SK-MEL-5 (cell line): ENCODE measurements around the gene F5. TPM values are rescaled to one million over a fixed set of nuclear protein-coding genes. Genes with fewer than 3 reads are reported as not detected.
A peak's percentile ranks its signal among the peaks of the same experiment; 100 is the strongest.

Source experiments
- DNase-seq: peaks from one replicate; pipeline ENCODE4 v3.0.0-alpha.2; 2016; ENCODE audit warnings: low read depth, low spot score
- in situ Hi-C: cut with HindIII; loops from 2 replicates; pipeline ENCODE4 v1.10.0; 2016; ENCODE audit warnings: low sequenced_read_pairs, high pct_unique_total_duplicates, low pct_unique_long_range_greater_than_20kb
- total RNA-seq: library from RNA; depleted of rRNA; stranded (reverse); fragments of >200 nt; shearing (Covaris generic); gene quantifications from 2 replicates; pipeline ENCODE4 v1.2.3, GENCODE V29; 2014

F5 gene
- total RNA-seq, 1 experiment from 2014 or later, result not detected

DNA sequence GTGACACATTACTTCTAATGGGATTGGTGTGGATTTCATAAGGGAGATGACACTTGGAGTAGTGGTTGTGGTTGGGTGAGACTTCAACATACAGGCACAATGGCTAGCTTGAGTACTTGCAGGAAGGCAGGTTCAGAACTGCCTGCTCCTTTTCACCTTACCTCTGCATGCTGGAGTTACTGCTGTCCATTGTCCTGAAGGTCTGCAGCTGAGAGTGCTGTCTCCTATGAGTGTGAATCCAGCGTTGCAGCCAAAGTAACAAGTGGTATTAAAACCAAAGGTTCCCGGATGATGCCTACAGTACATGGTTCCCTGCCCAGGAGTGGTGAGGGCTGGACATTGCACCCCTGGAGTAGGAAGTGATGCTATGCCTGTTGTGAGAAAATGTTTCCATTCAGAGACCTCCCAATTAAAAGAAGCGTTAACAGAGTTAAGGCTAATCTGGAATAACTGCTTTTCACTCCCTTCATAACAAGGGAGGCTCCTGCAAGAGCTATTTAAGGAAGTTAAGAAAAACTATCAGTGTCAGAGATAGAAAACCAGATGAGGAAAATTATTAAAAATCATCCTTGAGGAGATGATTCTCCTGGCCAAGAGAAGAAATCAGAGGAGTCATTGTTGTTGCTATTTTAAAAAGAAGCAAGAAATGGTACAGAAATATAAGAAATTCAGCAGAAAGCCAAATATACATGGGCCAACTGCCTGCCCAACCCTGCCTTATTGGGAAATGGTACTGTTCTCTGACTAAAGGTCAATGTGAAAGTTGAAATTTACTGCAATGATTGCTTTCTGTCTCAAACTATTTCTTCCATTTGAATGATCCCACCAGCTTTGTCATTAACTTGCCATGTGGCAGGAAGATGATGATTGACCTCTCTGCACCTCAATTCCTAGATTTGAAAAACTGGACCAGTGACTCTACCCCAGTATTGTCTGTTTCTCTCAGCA, 9.8 kb upstream of the F5 start:
- in situ Hi-C loops, result no loop called here
- peak; percentile 16 for DNase-seq

DNA sequence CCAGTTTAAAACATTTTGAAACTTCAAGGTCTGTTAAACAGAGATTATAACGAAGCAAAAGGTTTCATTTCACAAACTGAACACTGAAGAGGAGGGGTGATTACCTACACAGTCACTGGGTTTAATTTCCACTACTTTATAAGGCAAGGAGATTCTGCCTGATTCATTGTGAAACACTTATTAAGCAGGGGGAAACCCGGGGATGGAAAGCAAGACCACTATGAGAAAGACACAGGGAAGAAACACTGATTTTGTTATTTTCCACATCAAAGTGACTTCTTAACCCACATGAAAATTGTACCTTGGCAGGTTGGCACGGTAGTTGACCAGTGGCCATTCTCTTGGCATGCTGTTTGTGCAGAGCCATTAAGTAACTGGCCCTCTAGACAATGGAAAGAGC, 8.1 kb upstream of the F5 start:
- DNase-seq, result no peak
- in situ Hi-C loops, result no loop called here

DNA sequence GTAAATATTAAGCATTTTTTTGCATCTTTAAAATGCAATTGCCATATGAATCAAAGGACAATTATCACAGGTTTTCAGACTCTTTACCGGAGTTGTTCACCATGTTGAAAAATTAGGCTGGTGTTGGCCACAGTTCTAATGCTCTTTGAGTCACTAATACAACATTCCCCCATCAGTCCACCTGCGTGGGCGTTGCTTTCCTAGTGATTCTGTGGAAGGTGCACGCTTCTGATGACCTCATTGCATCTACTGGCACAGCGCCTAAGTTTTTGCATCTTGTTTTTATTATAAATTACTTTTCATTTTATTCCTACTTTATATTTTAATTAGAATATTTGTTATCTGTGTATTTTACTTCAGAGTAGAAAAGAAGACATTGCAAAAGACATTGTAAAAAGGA, 4.7 kb upstream of the F5 start:
- DNase-seq, result no peak
- in situ Hi-C loops, result no loop called here

DNA sequence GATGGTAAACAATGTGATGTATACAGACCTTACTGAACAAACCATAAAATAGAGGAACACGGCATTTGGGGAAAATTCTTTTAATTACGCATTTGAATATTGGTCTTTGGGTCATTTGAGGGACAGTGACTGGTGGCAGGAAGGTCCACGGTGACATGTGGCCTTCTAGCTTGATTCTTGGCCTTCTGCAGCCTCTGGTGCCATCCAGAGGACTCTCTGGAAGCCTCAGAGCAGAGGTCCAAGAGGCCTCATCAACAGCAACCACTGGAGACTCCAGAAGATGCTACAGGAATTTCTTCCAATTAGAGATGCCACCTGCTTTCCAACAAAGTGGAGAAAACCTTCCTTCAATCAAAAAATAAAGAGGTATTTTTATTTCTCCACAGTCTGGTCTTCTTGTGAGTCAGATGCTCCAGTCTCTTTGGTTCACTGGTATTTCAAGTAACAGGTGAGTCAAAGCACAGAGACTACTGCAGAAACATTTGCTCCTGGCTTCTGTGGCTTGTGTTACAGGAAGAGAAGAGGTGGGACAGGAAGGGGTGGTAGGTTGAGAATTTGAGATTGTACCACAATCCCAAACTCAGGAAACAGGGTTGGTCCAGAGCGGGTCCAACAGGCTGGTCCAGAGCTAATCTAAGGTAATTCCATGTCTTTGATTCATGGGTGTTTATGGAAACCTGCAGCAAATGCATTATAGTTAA, 2.7 kb upstream of the F5 start:
- DNase-seq, result no peak
- in situ Hi-C loops, result no loop called here

DNA sequence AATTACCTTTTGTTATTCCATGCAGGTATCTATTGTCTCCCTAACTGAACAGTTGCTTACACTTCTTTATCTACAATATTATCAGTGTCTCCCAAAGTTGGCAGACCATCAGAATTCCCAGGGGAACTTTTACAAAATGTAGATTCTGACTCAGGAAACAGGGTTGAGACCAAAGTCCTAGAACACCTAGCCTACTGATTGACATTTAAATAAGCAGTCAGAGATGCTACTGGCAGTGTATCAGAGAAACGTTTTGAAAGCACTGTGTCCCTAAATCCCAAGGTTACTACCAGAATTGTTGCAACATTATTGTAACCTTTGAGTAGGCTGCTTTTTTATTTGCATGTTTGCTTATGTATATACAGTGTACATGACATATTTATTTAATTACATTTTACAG, 1.8 kb upstream of the F5 start:
- no peak for DNase-seq
- in situ Hi-C loops, result no loop called here

DNA sequence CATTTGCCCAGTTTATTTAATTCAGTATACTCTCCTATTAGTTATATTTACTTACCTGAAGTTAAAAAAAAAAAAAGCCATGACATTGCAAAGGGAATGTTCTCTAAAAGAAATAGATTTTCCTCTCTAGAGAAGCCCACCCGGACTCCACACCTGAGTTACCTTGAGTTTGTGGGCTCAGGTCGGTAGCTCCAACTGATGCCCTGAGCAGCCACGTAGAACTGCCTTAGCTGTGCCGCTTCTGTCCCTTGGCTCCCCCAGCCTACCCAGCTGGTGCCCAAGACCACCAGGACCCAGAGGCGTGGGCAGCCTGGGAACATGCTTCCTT, 250 bp downstream of the F5 start:
- in situ Hi-C loops, result no loop called here
- no peak for DNase-seq

DNA sequence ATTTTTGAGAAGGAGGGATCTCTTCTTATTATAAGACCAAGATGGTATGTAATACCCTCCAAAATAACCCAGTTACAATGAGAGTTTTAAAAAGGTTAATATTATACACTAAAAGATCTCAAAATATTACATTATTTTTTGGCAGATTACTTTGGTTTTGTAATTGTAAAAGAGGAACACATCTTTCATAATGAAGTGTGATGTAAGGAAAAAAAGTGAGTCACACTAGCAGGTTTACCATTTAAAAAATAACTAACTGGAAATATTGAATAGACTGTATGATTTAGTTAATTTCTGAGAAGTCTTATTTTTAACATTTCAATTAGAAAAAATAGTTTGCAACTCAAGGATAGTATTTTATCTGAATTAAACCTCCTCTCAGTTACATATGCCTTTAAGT, 1.1 kb downstream of the F5 start:
- in situ Hi-C loops, result no loop called here
- DNase-seq, result no peak

DNA sequence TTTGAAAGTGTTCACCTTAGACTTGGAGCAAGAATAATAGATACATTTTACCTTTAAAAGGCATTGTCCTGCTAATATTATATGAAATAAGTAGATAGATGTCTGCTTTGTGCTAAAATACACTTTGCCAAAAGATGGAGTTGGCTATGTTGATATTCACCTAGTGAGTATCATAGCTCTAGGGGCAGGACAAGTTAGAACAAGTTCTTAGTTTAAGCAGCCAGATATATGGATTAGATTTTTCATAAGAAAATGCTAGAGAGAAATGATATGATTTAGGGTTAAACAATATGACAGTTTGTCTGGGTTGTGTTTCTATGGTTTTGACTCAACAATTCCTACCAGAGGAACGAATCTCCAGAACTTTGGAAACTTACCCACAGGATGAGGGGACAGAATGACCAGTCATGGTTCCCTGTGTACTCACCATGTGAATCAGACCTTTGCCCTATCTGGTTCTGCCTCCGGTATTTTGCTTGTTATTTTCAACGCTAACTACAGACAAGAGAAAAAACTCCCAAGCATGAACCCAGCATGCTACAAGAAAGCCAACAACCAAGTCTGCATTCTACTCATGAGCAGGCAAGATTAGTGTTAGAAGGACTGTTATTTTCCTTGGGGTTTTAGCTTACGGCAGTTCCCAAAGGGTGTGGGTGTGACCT, 1.7 kb downstream of the F5 start:
- in situ Hi-C loops, result no loop called here
- DNase-seq, result no peak

DNA sequence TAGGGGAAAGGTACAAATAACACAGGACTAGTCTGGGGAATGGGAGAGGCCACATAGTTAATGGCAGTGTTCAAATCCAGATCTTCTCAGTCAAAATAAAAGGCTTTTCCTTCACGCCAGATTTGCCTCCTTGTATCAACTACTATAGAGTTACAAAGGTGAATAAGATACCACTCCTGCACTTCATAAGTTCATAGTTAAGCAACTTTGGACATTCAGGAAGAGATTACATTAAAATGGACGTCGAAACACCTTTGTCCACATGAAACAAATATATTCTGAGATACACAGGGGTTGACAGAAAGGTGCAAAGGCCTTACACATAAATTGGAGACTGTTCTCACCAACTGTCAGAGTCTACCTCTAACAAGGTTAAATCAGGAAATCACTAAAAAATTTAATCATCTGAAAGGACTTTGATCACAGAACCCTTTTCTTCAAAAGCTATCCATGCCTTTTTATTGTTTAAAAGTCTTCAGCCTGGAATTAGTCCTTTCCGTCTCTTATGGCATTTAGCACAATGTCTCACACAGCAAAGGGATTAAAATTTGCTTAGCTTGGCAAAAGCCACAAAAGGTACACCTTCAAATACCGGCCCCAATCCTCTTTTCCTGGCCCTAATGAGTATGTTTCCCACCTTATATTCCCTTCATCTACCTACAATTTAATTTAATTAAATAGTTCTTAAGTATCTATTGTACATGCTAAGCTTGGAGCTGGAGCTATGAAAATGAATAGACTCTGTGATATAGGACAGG, 8.1 kb downstream of the F5 start:
- DNase-seq, result no peak
- in situ Hi-C loops, result no loop called here

DNA sequence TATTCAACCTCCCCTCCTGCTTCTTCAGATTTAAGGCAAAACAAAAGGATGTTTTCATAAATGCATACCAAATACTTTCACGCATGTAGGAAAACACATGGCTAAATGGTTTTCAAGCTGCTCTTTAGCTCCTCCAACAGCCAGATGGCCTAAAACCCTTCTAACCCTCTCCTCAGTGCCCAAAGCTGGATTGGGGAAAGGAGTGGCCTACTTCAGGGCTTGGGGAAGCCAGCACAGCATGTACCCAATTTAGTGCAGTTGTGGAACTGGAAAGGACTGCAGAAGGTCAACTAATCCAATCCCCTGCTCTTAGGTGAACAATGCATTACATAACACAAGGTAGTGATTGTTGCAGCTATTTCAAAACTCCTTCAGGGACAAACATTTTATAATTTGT, 9.3 kb downstream of the F5 start:
- DNase-seq, result no peak
- in situ Hi-C loops, result no loop called here

DNA sequence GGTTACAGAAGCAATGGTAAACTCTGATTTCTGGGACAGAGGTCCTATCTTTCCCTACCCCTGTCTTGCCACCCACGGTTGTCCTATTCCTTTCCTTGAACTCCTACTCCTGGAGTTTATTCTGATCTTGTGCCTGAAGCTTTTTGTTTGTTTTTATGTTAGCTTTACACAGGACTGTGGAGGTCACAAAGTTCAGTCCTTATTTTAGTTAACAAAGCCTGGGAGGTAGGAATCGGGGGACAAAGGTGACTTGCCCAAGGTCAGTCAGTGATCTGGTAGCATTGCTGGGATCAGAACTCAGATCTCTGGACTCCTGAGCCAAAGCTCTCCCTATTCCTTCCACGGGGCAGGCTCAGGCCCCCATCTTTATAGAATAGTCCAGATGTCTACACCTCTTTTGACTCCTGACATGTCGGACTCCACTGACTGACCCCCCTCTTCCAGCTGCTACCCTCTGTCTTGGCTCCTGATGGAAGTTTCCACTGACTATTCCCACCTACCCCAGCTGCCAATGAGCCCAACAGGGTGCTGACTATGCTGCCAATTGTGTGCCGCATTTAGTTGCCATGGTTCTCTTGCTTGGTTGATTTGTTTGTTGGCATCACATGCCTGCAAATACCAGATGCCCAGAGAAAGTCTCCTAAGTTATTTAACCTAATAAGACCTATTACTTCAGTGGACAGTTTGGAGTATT, 9.9 kb downstream of the F5 start:
- no peak for DNase-seq
- in situ Hi-C loops, result no loop called here

DNA sequence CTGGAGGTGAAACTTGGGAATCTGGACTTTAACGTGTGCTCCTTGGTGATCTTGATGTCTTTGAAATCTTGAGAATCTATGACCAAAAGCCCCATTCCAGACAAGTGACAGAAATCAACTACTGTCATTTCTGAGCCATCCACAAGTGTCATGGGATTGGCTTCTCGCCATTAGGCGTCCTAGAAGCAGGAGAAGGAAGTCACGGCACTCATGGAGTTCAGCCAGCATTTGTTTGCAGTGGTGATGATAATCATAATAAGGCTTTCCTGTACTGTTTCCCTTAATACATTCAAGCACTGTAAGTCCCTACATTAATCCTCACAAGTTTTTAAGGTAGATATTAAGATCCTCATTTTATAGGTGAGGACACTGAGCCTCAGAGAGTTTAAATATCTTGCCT, 11.9 kb downstream of the F5 start:
- no peak for DNase-seq
- in situ Hi-C loops, result no loop called here

DNA sequence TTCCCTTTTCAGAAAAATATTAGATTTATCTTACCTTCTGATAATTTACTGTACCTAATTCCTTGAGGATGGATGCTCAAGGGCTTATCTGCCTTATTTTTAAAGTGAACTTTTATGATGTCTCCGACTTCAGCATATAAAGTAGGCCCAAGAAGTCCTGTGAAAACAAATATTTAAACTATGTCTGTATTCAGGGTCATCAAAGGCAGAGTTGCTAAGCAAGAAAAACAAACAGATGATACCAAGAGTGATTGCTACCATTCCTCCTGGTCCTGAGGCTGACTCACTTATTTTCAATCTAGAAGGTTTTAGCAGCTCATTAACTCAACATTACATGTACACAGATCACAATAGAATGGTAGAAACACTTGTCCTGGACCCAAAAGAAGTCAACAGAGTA, 14.1 kb downstream of the F5 start:
- no peak for DNase-seq
- in situ Hi-C loops, result no loop called here

DNA sequence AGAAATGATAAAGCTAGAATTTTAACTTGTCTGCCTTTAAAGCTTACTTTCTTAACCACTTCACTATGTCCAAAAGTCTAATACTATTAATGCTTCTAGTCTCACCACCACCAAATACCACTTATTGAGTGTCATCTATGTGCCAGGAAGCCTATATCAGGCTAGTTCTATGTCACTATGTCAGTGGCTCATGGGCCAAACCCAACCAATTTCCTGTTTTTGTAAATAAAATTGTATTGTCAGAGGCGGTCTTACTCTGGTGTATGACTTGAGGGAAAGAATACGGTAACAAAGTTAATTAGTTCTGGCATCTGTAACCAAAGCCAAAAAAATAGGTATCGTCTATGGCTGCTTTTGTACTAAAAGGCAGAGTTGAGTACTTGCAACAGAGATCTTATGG, 14.8 kb downstream of the F5 start:
- no peak for DNase-seq
- in situ Hi-C loops, result no loop called here

DNA sequence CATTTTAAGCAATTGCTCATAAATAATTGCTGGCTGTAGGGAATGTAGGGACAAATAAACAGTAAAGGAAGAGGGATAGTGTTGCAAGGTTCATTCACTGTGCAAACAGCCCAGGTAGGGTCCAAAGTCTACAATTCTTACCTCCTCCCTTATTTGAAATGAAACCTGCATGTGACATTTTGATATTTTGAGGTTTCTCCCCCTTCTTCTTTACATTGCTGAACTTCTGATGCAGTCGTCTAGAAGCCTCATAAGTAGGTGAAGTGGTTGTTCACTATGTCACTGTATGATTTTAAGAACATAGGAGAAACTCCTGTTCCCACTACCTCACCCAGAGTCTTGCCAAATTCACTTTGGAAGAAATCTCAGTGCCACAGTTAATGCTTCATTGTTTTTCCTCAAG, 16.1 kb downstream of the F5 start:
- in situ Hi-C loops, result no loop called here
- no peak for DNase-seq

DNA sequence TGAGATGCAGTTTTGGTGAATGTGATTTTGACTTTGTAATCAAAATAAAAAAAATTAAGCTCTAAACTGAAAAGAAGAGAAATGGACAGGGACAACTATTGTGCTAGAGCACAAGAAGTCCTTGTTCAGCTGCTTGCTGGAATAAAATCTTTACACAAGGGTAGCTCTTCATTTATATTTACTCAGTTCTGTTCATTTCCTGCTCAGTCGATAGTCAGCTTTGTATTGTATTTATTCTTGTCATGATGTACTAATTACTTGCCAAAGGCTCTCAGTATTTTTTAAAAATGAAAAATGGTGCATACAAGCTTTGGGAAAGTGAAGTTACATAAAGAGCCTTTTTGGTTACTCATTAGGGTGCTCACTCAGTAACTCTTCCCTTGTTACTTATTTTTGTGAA, 17.8 kb downstream of the F5 start:
- peak; percentile 66 for DNase-seq
- in situ Hi-C loops, result no loop called here

DNA sequence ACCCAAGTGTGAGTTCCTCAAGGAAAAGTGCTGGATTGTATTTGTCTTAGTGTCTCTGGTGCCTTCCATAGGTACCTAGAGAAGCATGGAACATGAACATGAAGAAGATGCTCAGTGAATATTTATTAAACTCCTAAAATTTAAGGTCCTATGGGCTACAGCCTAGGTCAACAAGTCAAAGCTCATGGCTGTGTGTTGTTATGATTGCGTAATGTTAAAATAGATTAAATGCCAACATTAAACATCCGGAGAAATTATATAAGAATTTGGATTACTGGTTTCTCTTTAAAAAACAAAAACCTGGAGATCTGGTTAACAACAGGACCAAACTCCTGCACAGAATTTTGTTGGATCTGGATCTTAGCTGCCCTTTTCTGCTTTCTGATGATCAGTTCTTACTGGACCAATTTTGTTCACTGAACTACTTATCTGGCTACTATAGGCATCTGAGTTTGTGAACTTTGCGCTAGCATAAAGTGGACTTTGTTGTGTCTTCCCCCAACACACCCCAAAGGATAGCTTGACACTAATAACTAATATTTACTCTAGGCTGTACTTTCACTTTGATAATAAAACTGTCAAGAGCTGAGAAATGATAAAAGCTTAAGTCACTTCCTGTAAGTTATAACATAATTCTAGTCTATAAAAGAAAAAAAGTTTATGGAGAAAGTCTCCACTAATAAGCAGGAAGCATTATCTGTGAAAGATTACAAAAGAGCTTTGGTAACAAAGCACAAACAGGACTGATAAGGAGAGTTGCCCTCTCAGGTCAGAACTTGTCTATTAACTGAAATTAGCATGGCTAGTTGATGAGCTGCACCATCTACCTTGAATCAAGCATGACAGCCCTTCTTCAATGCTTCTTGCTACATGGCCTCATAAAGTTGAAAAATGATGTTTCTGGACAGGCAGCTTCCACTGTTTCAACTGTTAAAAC, 20.7 kb downstream of the F5 start:
- in situ Hi-C loops, result no loop called here
- DNase-seq, result no peak
